ENCODE measurements around the gene GTSE1.

The GTSE1 gene

DNA sequence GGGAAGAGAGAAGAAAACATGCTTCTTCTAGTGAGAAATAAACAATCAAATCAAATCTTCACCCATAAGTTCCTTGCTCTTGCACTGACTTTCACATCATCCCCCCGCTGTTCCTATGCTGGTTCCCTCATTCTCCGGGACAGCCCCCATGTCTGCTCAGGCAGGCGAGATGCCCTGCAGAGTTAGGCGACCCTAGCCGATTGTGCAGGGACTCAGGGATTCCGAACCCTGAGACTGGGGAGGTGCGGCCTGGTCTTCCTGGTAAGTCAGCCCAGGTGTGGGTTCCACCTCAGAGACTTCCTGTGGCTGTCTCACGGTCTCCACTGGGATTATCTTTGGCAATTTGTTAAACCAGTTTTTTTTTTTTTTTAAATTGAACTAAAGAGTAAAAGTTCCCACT is 22.3 kb upstream of the GTSE1 start:
- DNase-seq: no peak

DNA sequence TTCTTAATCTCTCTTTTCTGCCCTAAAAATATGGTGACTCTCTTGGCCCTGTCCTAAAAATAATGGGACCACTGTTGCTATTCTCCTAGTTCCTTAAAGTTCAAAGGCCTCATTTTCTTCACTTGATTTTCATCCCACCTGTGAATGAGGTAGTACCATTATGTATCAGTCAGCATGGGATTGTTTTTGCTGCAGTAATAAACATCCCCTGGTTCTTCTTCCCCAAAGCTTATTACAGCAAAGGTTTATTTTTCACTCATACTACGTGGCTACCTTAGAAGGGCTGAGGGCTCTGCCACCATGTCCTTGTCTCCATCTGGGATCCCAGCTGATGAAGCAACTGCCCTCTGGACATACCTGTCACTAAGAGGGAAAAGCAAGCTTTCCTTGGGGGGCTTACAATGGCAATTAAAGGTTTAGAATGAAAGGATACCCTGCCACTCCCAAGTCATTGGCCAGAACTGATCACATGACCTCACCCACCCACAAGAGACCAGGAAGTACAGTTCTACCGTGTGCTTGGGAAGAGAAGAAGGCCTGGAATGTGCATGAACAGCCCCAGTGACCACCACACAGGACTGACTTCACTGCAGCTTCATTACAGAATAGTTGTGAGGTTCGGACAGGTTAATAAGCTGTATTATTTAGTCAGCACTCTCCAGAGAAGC is 21.1 kb upstream of the GTSE1 start:
- DNase-seq: no peak

DNA sequence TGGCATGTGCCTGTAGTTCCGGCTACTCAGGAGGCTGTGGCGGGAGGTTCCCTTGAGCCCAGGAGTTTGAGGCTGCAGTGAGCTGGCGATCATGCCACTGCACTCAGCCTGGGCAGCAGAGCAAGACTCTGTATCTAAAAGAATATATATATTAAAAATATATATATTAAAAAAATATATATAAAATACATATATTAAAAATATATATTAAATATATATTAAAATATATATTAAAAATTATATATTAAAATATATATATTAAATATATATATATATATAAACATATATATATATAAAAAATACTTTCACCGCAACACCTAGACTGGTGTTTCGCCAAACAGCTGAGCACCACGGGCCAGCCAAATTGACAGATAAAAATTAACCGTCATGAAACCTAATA is 20.1 kb upstream of the GTSE1 start:
- no peak for DNase-seq

DNA sequence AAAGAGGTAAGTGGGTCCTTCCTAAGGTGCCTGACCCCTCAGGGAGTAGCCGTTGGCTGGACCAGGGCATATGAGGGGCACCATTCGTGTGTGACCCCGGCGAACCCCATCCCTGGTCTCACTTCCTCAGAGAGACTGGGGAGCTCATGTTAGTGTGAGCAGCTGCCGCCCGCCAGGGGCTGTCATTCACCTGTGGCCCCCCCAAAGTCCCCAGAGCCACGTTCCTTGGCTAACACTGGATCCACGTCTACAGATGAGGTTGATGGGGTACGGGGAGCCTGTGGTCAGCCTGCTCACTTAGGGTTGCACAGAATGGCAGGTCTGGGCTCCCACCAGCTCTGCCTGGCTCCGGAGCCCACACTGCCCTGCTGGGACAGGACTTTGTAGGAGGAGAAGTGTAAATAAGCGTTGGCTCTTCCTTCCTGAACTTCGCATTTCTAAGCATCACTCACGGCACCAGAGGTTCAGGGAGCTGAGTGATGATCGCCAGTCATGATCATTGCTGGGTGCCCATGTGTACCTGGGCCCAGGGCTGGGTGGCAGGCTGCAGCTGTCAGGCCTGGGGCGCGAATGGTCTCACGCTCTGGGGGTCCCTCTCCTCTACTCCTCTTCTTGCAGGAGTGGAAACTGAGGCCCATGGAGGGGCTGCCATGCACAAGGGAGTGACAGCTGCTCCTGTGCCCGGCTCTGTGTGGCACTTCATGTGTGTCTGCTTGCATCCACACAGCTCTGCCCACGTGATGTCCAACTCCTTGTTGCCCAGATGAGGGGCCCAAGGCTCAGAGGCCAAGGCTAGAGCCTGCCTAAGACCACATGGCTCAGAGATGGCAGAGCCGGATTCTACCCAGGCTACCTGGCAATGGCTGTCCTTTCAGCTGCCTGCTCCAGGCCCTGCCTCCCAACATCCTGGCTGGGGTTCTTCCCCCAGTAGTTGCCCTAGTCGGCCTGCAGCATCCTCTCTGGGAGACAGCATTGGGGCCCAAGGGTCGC is 17.7 kb upstream of the GTSE1 start:
- no peak for DNase-seq

DNA sequence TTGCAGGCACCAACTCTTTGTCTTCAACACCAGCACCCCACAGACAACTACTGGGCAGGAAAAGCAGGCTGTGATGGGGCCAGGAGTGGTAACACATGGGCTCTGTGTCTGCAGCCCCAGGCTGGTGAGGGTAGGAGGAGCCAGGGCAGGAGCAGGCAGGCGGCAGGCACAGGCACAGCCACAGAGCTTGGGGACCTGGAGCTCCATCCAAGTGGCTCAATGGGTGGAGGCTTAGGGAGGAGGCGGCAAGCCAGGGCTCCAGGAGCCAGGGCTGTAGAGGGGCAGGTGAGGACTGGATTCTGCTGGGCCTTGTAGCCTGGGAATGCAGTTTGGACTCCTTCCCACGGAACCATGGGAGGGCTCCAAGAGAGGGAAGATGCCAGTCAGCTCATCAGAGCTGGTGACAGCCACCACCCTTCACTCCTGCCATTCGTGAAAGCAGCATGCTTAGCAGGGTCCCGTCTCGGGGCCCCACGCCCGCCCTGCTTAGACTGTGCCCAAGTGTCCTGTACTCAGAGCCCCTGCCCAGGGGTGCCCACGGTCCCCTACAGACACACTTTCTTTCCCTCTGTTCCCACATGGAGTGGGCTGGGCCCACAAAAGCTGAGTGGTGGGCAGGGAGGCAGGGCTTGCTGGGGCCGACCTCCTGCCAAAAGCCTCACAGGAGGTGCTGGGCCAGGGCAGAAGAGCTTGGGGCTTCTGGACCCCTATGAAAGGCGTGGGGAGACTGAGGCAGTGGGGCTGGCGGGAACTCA is 16.4 kb upstream of the GTSE1 start:
- DNase-seq: no peak

DNA sequence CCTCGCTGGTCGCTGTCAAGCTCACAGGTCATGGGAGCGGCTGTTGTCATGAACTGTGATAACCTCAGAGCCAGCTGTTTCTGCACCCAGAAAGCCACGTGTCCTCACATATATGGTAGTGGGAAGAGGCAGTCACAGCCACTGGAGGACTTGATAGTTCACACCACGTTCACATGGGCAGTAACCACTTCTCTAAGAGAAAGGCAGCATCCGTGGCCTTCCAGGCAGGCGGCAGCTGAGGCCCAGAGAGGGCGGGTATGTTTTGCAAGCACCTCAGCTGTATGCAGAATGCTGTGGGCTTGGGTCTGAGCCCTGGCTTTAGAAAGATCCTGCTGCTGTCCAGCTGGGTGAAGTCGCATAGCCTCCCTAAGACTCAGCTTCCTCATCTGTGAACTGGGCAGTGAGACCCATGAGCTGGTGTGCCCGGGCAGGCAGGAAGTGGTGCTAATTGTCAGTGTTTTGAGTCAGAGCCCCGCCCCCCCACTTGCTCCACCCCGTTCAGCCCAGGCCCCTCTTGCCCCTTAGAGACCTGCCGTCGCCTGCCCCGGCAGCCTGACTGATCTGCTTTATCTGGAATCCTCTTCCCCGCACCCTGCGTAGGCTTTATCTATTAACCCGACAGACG is 15.6 kb upstream of the GTSE1 start:
- DNase-seq: no peak

DNA sequence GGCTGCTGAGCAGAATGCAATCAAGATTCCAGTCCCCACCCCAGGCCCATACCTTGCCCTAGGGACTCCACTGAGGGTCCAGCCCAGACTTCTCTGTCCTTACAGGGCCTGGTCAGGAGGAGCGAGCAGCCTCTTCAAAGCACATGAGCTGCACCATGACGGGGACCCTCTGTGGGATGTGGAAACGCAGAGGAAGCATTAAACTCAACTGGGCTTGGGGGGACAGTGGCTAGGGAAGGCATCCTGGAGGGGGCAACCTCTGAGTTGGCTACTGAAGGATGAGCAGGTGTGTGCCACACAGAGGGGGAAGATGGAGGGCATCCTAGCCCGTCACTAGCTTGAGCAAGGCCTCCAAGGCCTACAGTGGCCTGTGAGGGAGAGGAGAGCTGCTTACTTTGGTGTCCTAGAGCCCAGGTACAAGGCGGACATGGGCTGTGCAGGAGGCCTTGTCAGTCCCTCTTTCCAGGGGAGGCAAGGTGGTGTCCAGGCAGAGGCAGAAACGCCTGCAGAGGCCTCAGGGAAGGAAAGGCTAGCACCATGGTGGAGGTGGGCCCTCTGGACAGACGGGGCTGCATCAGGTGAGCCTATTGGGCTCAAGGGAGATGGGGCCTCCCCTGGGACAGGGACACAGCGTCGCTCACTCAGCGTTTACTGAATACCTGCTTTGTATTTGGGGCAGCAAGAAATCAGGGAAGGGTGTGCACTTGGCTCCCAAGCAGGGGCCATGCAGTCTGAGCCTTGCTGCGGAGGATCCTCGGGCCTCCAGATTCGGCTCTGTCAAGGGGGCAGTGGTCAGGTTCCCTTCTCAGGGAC is 14.6 kb upstream of the GTSE1 start:
- no peak for DNase-seq

DNA sequence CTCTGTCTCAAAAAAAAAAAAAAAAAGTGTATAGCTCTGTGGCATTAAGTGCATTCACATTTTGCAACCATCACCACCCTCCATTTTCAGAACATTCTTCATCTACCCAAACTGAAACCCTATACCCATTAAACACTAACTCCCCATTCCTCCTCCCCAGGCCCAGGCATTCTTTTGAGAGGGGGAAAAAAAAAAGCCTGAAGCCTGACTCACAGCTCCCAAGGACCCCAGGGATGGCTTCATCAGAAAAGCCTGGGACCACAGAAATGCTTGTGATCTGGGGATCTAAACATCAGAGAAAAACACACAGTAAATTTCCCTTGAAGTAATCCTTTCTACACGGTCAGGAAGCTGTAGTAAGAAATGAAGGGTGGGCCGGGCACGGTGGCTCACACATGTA is 10.7 kb upstream of the GTSE1 start:
- DNase-seq: no peak

DNA sequence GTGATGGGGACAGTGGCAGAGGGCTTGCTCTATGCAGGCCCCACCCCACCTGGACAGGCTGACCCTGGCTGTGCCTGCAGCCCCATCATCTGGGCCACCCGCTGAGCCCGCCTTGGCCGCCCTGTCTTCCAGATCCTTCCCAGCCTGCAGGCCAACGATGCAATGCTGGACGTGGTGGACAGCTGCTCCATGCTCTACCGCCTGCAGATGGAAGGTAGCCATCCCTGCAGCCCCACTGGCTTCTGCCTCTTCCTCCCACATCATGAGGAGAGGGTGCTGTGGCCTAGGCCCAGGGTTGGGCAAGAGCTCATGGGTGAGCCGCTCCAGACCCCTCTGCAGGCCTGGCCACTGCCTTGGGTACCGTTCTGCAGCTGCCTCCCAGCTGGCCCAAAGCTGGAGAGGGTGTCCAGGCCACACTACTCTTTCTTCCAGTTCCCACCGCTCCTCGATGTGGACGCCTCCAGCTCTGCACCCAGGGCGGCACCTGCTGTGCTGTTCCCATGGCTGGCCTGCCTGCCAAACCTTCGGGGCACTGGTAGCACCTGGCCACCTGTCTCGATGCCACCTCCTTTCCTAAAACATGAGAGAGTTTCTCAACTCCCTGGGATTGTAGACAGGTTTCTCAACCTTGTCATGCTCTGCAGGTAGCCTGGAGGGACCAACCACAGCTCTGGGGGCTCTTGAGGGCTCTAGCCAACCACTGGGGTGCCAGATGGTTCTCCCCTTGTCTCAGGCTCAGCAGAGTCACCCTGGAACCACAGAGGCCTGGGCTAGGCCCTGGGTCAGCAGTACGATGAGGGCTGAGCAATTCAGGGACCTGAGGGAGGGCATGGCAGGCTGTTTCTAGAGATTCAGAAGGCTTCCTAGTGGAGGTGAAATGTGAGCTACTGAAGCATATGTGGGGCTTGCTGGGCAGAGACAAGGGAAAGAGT is 9.5 kb upstream of the GTSE1 start:
- DNase-seq: no peak

DNA sequence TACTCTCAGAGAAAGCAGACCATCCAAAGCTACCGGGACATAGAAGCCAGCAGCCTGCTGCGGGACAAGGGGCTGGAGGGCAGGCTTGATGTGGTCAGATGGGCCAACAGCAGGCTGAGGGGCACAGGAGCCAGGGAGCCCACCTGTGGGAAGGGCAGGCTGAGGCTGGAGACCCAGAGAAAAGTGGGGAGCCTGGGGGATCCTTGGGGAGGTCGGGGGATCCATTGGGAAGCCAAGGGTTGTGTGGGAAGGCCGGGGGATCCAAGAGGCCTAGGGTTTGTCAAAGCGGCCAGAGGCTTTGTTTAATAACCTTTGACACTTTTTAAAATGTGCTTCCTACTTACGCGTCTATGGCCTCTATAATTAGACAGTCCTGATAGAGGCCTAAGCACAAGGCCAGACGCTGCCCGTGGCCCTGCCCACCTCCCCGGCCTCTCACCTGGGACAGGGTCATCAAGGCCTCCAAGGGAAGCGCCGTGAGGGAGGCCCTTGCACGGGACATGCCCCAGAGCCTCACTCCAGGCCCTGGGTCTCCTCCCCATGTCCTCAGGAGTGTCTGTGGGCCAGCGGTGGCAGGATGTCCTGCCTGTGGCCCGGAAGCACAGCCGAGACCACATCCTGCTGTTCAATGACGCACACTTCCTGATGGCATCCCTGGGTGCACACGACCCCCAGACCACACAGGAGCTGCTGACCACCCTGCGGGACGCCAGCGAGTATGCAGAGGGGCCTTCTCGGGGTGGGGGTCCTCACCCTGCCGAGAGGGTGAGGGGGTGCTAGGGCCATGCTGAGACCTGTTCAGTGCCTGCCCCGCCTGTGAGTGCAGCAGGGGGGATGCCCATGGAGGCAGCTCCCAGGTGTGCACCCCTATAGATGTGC is 8.6 kb upstream of the GTSE1 start:
- no peak for DNase-seq

DNA sequence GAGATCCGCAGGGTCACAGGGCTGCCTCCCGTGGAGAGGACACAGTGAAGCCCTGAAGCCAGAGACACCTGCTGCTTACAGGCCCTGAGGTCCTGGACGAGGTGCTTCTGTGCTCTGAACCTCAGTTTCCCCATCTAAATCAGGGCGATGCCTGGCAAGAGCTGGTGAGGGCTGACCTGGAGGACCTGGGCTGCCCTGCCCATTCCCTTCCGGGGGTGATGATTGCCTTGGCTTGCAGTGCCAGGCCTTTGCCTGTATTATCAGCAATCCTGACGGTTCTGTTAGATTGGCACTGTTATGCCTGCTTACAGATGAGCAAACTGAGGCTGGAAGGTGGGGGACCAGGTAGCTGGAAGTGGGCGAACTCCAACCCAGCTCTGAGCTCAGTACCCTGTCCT is 7.8 kb upstream of the GTSE1 start:
- DNase-seq: no peak

DNA sequence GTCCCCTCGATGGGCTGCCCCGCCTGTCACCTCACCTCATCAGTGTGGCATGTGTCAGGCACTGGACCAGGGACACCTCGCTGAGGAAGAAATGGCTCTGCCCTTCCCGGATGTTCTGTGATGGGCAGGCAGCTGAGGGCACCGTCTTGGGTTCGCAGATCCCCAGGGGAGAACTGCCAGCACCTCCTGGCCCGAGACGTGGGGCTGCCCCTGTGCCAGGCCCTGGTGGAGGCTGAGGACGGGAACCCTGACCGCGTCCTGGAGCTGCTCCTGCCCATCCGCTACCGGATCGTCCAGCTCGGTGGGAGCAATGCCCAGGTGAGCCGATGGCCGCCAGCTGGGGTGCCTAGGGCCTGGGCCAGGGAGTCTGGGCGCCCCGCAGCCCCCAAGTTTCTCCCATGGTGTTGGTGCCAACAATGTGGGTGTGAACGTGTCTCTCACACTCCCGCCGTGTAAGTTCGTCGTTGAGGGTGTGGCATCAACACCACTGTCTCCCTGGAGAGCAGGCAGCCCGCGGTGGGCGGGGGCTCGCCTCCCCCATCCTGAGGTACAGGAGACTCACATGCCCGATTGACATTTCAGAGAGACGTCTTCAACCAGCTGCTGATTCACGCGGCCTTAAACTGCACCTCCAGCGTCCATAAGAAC is 7.3 kb upstream of the GTSE1 start:
- DNase-seq: no peak

DNA sequence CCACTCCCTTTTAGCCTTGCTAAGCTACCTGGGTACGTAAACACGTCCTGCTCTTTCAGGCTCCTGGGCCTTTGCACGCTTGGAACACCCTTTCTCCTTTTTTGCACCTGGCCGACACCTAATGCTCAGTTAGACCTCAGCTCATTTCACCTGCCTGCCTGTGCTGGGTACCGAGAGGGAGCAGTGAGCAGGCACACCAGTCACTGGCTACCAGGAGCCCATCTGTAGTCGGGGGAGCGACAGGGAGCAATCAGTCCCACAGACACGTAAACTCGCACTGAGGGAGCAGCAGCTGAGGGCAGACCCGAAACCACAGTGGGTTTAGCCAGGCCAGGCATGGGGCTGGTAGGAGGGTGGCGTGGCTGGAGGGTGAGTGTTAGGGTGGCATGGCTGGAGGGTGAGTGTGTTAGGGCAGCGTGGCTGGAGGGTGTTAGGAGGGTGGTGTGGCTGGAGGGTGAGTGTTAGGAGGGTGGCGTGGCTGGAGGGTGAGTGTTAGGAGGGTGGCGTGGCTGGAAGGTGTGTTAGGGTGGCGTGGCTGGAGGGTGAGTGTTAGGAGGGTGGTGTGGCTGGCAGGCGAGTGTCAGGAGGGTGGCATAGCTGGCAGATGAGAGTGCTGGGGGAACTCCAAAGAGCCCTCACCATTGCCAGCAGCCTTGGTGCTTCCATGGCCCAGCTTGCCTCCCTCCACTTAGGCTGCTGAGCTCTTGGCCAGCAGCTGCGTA is 6.4 kb upstream of the GTSE1 start:
- DNase-seq: no peak

DNA sequence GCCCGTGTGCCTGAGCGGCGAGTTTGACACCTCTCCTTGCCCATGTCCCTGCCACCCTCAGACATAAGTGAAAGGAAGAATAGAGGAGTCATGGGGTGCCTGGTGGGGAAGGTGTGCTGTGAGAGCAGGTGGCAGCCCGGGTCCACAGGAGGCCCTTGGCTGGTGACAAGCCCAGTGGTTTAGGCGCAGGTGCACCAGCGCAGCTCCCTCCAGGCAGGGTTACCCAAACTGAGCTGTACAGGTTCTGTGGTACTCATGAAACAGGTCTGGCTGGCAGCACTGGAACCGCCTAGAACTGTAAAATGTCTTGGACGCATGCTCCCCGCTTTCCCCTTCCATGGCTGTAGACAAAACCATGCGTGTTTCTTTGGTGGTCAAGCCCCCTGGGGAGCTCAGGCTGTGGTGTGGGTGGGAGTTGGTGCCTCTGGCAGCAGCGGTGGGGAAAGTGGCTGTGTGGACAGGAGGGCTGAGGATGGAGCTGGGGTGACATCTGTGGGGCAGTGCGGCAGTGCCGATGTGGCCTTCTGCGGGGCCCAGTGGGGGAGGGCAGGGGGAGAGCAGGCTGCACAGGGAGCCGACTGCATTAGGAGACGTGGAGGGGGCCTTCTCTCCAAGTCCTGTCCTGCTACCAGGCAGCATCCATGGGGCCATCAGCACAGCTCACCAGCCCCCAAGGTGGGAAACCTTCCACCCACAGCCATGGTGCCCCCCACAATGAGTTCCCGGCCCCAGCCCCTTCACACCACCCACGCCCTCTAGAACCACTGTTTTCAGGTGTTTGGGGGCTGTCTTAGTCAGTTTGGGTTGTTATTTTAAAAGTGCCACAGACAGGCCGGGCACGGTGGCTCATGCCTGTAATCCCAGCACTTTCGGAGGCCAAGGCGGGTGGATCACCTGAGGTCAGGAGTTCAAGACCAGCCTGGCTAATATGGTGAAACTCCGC is 5.6 kb upstream of the GTSE1 start:
- no peak for DNase-seq

DNA sequence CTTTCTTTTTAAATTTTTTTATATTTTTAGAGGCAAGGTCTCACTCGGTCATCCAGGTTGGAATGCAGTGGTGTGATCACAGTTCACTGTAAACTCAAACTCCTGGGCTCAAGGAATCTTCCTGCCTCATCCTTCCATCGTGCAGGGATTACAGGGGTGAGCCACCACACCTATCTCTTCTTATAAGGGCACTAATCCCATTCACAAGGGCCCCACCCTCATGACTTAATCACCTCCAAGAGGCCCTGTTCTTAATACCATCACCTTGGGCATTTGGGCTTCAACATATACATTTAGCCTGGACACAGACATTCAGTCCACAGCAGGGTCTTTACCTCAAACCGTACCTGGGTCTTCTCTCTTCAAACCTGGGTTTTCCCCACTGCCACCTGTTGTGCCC is 4.5 kb upstream of the GTSE1 start:
- no peak for DNase-seq

DNA sequence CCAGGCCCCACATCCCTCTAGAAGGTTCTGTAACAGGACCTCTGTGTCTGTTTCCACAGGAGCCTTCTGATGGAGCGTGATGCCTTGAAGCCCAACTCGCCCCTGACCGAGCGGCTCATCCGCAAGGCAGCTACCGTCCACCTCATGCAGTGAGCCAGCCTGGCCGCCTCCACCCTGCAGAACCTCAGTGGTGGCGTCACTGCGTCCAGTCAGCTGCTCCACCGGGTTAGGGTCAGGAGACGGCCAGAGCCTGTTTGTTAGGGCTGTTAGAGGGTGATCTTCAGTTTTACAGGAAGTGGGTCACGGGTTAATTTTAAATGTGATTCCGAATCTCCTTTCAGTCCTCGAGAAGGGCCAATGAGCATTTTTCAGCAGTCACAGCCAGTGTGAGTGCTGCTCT is 3.9 kb upstream of the GTSE1 start:
- no peak for DNase-seq

DNA sequence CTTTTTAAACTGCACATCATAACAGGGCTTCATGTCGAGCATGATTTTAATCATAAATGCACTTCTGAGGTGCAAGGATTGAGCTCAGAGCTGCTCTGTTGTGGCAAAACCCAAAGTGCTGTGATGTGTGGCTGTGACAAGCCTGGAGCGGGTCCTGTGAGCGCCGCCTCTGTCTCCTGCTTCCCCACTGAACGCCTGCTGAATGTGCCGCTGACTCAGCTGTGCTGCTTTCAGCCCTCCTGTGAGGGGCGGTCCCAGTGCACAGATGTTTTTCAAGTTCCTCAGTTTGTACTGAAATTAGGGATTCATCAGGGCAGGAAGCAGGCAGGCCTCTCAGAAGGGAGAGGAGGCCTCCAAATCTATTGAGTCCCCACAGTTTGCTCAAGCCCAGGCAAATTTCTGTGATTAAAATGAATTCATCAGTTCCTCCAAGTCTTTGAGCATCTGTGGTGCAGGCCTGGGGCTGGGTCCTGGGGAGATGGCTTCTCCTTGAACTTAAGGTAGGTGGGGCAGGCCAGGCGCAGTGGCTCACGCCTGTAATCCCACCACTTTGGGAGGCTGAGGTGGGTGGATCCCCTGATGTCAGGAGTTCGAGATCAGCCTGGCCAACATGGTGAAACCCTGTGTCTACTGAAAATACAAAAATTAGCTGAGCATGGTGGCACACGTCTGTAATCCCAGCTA is 3.0 kb upstream of the GTSE1 start:
- DNase-seq: no peak
